T follicular helper cell (primary cell): ENCODE measurements around the gene PTH1R.

Experiments used
- DNase-seq: peaks from one replicate; pipeline ENCODE4 v3.0.0-alpha.2; 2020; ENCODE audit warnings: low read depth

Gene PTH1R

GRCh38 chr3:46913644-46914043 is 36.1 kb downstream of the PTH1R start:
- DNase-seq = no peak

- DNase-seq = no peak
Measured at GRCh38 chr3:46914849-46915248, 37.3 kb downstream of the PTH1R start.

- no peak for DNase-seq
Measured at GRCh38 chr3:46915297-46915822, 37.8 kb downstream of the PTH1R start.

- DNase-seq = no peak
Measured at GRCh38 chr3:46916278-46916677, 38.8 kb downstream of the PTH1R start.

- no peak for DNase-seq
Measured at GRCh38 chr3:46916799-46917198, 39.3 kb downstream of the PTH1R start.

GRCh38 chr3:46917257-46917656 is 39.7 kb downstream of the PTH1R start:
- no peak for DNase-seq

GRCh38 chr3:46918202-46918601 is 40.7 kb downstream of the PTH1R start:
- no peak for DNase-seq

- DNase-seq = no peak
Measured at GRCh38 chr3:46918634-46919033, 41.1 kb downstream of the PTH1R start.

- DNase-seq = no peak
Measured at GRCh38 chr3:46921041-46921440, 43.5 kb downstream of the PTH1R start.

- DNase-seq = no peak
Measured at GRCh38 chr3:46921871-46922271, 44.4 kb downstream of the PTH1R start.

GRCh38 chr3:46922426-46922825 is 44.9 kb downstream of the PTH1R start:
- DNase-seq = no peak

- DNase-seq = no peak
Measured at GRCh38 chr3:46922871-46923558, 45.5 kb downstream of the PTH1R start.

GRCh38 chr3:46923559-46924350 is 46.2 kb downstream of the PTH1R start:
- DNase-seq = no peak

- DNase-seq = no peak
Measured at GRCh38 chr3:46924921-46925584, 47.5 kb downstream of the PTH1R start.

GRCh38 chr3:46925585-46925934 is 48.0 kb downstream of the PTH1R start:
- DNase-seq = no peak

GRCh38 chr3:46926039-46926438 is 48.5 kb downstream of the PTH1R start:
- no peak for DNase-seq

GRCh38 chr3:46926447-46926846 is 48.9 kb downstream of the PTH1R start:
- no peak for DNase-seq

- no peak for DNase-seq
Measured at GRCh38 chr3:46926871-46927717, 49.6 kb downstream of the PTH1R start.

- no peak for DNase-seq
Measured at GRCh38 chr3:46927718-46928073, 50.2 kb downstream of the PTH1R start.

GRCh38 chr3:46928282-46928681 is 50.8 kb downstream of the PTH1R start:
- DNase-seq = no peak

- no peak for DNase-seq
Measured at GRCh38 chr3:46929324-46929723, 51.8 kb downstream of the PTH1R start.
